Measurements from ENCODE around the gene SLAMF1. TPM values are rescaled to one million over a fixed set of nuclear protein-coding genes. Genes with fewer than 3 reads are reported as not detected.
"Not testable (repeated sequence)": the region's sequence is repeated elsewhere in the genome, so short reads cannot be mapped to it uniquely, and the experiment has no call there.

Gene SLAMF1
- total RNA-seq, 4 donors from 2014 or later, result 0.33 to 2.5 (median 0.76) TPM

DNA sequence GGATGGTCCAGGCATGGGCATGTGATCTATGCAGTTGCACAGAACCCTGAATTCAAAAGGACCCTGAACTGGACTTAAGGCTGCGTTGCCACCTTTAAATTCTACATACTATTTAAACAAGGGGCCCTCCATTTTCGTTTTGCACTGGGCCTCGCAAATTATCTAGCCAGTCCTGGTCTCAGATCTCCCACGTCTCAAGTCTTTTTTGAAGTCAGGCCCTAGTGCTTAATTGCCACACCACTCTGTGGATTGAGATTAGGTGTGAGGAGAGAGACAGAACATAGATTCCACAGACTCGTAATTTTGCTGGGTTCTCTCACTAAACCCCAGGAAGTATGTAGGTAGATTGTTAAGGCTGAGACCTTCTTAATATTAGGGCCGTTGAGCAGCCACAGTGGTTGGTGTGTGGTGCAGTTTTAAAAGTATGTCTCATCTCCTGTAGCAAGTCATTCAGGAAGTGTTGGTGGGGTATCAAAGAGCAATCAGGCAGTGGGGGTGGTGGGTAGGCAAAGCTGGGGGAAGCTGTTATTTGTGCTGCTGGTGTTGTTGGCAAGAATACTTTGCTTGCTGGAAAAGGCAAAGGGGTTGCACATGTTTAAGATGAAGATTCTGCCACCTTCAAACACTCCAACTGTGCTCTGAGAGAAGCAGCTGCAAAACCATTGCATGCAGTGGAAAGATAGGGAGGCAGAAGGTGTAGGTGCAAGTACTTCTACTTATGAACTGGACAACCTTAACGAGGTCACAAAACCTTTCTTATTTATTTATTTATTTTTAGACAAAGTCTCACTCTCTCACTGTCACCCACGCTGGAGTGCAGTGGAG lies 78.8 kb downstream of the SLAMF1 start:
- Histone ChIP-seq H3K27me3 (no peaks in the 10 kb centered on the region), H3K4me1 (no peaks in the 10 kb centered on the region), H3K9me3 (no peaks in the 10 kb centered on the region), H3K27ac (no peak overlapping the region), H3K4me3 (replicated peaks in 1 of 3) (no peak overlapping the region), H3K36me3 (no peaks in the 10 kb centered on the region)
- DNase-seq, result no peak
- TF ChIP-seq, protein P1, sequence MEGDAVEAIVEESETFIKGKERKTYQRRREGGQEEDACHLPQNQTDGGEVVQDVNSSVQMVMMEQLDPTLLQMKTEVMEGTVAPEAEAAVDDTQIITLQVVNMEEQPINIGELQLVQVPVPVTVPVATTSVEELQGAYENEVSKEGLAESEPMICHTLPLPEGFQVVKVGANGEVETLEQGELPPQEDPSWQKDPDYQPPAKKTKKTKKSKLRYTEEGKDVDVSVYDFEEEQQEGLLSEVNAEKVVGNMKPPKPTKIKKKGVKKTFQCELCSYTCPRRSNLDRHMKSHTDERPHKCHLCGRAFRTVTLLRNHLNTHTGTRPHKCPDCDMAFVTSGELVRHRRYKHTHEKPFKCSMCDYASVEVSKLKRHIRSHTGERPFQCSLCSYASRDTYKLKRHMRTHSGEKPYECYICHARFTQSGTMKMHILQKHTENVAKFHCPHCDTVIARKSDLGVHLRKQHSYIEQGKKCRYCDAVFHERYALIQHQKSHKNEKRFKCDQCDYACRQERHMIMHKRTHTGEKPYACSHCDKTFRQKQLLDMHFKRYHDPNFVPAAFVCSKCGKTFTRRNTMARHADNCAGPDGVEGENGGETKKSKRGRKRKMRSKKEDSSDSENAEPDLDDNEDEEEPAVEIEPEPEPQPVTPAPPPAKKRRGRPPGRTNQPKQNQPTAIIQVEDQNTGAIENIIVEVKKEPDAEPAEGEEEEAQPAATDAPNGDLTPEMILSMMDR (IDR thresholded peaks at IDR 0.05), result no peak
- no peak for TF ChIP-seq POLR2A (IDR thresholded peaks at IDR 0.05)
- 68 to 72% methylated on average over 8 of the region's 8 CpGs for WGBS, 2 donors
- intact Hi-C loops (cut with DNase I), result no loop called here

DNA sequence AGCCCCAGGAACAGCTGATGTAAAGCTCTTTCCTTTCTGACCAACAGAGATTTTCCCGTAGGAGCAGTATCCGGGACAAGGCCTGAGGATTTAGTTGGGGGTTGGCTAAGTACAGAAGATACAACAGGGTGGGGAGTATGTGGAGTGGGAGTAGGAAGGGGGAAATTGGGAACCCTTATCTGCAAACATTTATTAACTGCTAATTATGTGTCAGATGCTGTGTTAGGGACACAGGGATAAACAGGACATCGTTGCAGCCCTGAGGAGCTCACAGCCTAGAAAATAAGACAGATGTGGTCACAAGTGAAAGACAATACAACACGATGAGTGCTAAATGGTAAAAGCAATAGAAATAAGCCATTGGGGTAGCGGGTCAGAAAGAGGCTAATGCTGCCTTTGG lies 79.5 kb downstream of the SLAMF1 start:
- no peak overlapping the region for H3K27ac ChIP-seq

DNA sequence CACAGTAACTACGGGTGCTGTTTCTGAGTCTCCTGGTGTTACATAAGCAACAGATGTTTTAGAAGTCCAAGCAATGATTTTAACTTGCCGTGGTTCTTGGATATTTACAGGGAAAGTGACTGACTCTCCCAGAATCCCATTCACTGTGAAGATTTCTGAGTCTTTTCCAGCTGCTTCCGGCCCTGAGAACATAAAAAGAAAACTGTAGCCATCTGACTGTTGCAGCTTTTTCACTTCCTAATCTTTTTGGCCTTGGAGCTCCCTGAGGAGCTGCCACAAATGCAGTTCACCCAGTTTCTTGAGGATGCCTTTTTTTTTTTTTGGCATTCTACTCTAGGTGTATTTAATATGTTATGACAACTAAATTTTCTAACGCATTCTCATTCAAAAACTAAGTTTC lies 81.3 kb downstream of the SLAMF1 start:
- H3K27me3 ChIP-seq, result no peaks in the 10 kb centered on the region
- intact Hi-C loops (cut with DNase I), result no loop called here
- no peak overlapping the region for H3K4me3 ChIP-seq (replicated peaks in 1 of 3)
- no peaks in the 10 kb centered on the region for H3K4me1 ChIP-seq
- WGBS, 2 donors, result 75 to 76% methylated on average over 4 of the region's 4 CpGs
- H3K36me3 ChIP-seq, result no peaks in the 10 kb centered on the region
- DNase-seq, result no peak
- no peak for TF ChIP-seq POLR2A (IDR thresholded peaks at IDR 0.05)
- TF ChIP-seq, protein P1 (IDR thresholded peaks at IDR 0.05), result no peak
- H3K27ac ChIP-seq, result no peak overlapping the region
- no peaks in the 10 kb centered on the region for H3K9me3 ChIP-seq

More for the DNA sequence above, 79.5 kb downstream of the SLAMF1 start:
- no peak for TF ChIP-seq POLR2A (IDR thresholded peaks at IDR 0.05)
- TF ChIP-seq, protein P1 (IDR thresholded peaks at IDR 0.05), result no peak
- Histone ChIP-seq H3K9me3 (no peaks in the 10 kb centered on the region), H3K4me3 (replicated peaks in 1 of 3) (no peak overlapping the region), H3K27me3 (no peaks in the 10 kb centered on the region), H3K4me1 (no peaks in the 10 kb centered on the region), H3K36me3 (no peaks in the 10 kb centered on the region)
- WGBS, 2 donors, result 68 to 72% methylated on average over 5 of the region's 5 CpGs
- intact Hi-C loops (cut with DNase I), result no loop called here
- DNase-seq, result no peak

DNA sequence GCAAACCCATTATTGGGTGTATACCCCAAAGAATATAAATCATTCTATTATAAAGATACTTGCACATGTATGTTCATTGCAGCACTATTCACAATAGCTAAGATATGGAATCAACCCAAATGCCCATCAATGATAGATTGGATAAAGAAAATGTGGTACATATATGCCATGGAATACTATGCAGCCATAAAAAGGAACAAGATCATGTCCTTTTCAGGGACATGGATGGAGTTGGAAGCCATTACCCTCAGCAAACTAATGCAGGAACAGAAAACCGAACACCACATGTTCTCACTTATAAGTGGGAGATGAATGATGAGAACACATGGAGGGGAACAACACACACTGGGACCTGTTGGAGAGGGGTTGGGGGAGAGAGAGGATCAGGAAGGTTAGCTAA lies 83.6 kb downstream of the SLAMF1 start:
- 69 to 78% methylated on average over 1 of the region's 1 CpG for WGBS, 2 donors
- DNase-seq; H3K9me3 ChIP-seq; H3K36me3 ChIP-seq; H3K27me3 ChIP-seq; intact Hi-C loops (cut with DNase I); H3K4me3 ChIP-seq (replicated peaks in 1 of 3); H3K4me1 ChIP-seq; H3K27ac ChIP-seq: not testable (repeated sequence)

DNA sequence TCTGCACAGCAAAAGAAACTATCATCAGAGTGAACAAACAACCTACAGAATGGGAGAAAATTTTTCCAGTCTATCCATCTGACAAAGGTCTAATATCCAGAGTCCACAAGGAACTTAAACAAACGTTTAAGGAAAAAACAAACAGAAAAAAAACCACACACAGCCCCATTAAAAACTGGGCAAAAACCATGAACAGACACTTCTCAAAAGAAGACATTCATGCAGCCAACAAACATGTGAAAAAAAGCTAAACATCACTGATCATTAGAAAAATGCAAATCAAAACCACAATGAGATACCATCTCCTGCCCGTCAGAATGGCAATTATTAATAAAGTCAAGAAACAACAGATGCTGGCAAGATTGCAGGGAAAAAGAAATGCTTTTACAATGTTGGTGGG lies 84.1 kb downstream of the SLAMF1 start:
- DNase-seq; H3K4me3 ChIP-seq (replicated peaks in 1 of 3); H3K9me3 ChIP-seq; H3K36me3 ChIP-seq; intact Hi-C loops (cut with DNase I); H3K27ac ChIP-seq; H3K4me1 ChIP-seq; H3K27me3 ChIP-seq: not testable (repeated sequence)
- 84% methylated on average over 2 of the region's 2 CpGs for WGBS, 2 donors

DNA sequence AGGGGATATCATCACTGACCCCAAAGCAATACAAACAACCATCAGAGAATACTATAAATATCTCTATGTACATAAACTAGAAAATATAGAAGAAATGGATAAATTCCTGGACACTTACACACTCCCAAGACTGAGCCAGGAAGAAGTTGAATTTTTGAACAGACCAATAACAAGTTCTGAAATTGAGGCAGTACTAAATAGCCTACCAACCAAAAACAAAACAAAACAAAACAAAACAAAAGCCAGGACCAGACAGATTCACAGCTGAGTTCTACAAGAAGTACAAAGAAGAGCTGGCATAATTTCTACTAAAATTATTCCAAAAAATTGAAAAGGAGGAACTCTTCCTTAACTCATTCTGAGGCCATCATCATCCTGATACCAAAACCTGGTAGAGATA lies 86.0 kb downstream of the SLAMF1 start:
- Histone ChIP-seq H3K36me3 (no peaks in the 10 kb centered on the region), H3K9me3 (no peaks in the 10 kb centered on the region), H3K4me3 (replicated peaks in 1 of 3) (no peak overlapping the region), H3K4me1 (no peaks in the 10 kb centered on the region), H3K27me3 (no peaks in the 10 kb centered on the region), H3K27ac (no peak overlapping the region)
- TF ChIP-seq, protein P1 (IDR thresholded peaks at IDR 0.05), result no peak
- TF ChIP-seq POLR2A (IDR thresholded peaks at IDR 0.05), result no peak
- no peak for DNase-seq
- intact Hi-C loops (cut with DNase I), result no loop called here

All from thyroid gland (tissue), 4 donors.